ENCODE data around the gene PALS2. TPM values are rescaled to one million over a fixed set of nuclear protein-coding genes. Genes with fewer than 3 reads are reported as not detected.

Gene PALS2
- total and polyA plus RNA-seq, 9 of the 15 experiments (the other 6 are each of a cell fraction or from before 2014, with no cell fraction given) = 5.9 to 35.0 (median 17.7) TPM

DNA sequence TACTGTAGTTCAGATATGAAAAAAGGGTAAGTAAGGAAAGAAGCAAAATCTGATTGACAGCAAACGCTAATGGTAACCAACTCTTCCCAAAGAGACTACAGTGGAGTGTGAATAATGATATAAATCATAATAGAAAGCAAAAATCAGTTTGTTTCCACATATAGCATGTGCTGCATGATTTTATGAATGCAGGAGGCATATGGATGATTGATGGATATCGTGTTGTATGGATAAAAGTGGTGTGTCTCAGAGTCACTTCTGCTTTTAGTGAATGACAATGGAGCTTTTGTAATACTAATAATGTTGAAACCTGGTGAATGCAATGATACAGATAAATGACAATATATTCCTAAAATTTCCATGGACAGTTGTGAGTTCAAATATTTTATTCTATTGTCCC, 36.6 kb upstream of the PALS2 start:
- no peaks in the 10 kb centered on the region for H4K20me1 ChIP-seq (replicated peaks; ENCODE audit: control insufficient read depth, insufficient read depth, low read length)
- FAIRE-seq = no peak
- no peaks in the 10 kb centered on the region for H3K9me3 ChIP-seq (replicated peaks; ENCODE audit: control insufficient read depth, insufficient read depth, low read depth, low read length)
- no peak overlapping the region for H3K4me3 ChIP-seq
- no TSS peak for BruUV-seq (replicated peaks)
- peaks cover 0 to 2% of the 10 kb centered on the region in 2 experiments; a peak in 1 of 5 replicates for H3K27me3 ChIP-seq (ENCODE audit: control insufficient read depth in 2 of 2, insufficient read depth in 2 of 2, low read length in 2 of 2)
- intact Hi-C loops (cut with micrococcal nuclease) = no loop called here
- H2AFZ ChIP-seq (ENCODE audit: low read depth, low read length) = no peak overlapping the region
- H3K4me1 ChIP-seq (replicated peaks in 1 of 2; ENCODE audit: control insufficient read depth in 2 of 2, insufficient read depth in 2 of 2, low read length in 2 of 2) = no peaks in the 10 kb centered on the region
- ChIA-PET POLR2A (interaction anchor here (0.6 kb wide), 1 partner anchor 1311 kb away, joined by 4 read pairs; no protein-coding TSS in a partner anchor), CTCF (ENCODE audit: low intra/inter-chr PET ratio) (no interaction called here)
- no peak overlapping the region for H3K9ac ChIP-seq (ENCODE audit: insufficient read depth in 1 of 2, low read depth in 2 of 2, low read length in 2 of 2)
- H3K36me3 ChIP-seq (ENCODE audit: control insufficient read depth, insufficient read depth, low read length) = no peaks in the 10 kb centered on the region
- ATAC-seq = no peak
- 0% methylated on average over 2 of the region's 2 CpGs for WGBS (ENCODE audit: insufficient coverage, low coverage, missing lambda C conversion rate)
- no peak overlapping the region for H3K27ac ChIP-seq (ENCODE audit: extremely low read depth, low read depth, low read length)
- in situ Hi-C loops (cut with MboI) = no loop called here
- no peaks in the 10 kb centered on the region for H3K79me2 ChIP-seq (ENCODE audit: control insufficient read depth, insufficient read depth, low read length)
- H3K4me2 ChIP-seq (ENCODE audit: insufficient read depth, low read length) = no peak overlapping the region
- no peak for DNase-seq (ENCODE audit: extremely low read depth in 1 of 4, low spot score in 3 of 4)
- no peaks in the 10 kb centered on the region for H3K9me1 ChIP-seq (ENCODE audit: control insufficient read depth, insufficient read depth, low read length)
- TF ChIP-seq RBBP5 (IDR thresholded peaks at IDR 0.05; ENCODE audit: borderline replicate concordance, insufficient read depth, low read length, poor library complexity, severe bottlenecking) (no peak), ZNF785 (CRISPR knock-in tag; IDR thresholded peaks at IDR 0.05) (no peak), ZFP30 (CRISPR knock-in tag; IDR thresholded peaks at IDR 0.05; ENCODE audit: borderline replicate concordance) (no peak), ZBTB12 (CRISPR knock-in tag; IDR thresholded peaks at IDR 0.05) (no peak), EHMT2 (IDR thresholded peaks at IDR 0.05) (no peak), EP300 (IDR thresholded peaks at IDR 0.05; ENCODE audit: low read length) (no peak), ZNF407 (IDR thresholded peaks at IDR 0.05; ENCODE audit: low read depth) (no peak)
- TF ChIP-seq, protein P1, sequence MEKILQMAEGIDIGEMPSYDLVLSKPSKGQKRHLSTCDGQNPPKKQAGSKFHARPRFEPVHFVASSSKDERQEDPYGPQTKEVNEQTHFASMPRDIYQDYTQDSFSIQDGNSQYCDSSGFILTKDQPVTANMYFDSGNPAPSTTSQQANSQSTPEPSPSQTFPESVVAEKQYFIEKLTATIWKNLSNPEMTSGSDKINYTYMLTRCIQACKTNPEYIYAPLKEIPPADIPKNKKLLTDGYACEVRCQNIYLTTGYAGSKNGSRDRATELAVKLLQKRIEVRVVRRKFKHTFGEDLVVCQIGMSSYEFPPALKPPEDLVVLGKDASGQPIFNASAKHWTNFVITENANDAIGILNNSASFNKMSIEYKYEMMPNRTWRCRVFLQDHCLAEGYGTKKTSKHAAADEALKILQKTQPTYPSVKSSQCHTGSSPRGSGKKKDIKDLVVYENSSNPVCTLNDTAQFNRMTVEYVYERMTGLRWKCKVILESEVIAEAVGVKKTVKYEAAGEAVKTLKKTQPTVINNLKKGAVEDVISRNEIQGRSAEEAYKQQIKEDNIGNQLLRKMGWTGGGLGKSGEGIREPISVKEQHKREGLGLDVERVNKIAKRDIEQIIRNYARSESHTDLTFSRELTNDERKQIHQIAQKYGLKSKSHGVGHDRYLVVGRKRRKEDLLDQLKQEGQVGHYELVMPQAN (IDR thresholded peaks at IDR 0.05; ENCODE audit: borderline replicate concordance) = no peak
- TF ChIP-seq, protein P2, sequence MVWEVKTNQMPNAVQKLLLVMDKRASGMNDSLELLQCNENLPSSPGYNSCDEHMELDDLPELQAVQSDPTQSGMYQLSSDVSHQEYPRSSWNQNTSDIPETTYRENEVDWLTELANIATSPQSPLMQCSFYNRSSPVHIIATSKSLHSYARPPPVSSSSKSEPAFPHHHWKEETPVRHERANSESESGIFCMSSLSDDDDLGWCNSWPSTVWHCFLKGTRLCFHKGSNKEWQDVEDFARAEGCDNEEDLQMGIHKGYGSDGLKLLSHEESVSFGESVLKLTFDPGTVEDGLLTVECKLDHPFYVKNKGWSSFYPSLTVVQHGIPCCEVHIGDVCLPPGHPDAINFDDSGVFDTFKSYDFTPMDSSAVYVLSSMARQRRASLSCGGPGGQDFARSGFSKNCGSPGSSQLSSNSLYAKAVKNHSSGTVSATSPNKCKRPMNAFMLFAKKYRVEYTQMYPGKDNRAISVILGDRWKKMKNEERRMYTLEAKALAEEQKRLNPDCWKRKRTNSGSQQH (CRISPR knock-in tag; IDR thresholded peaks at IDR 0.05) = no peak
